SHP77 treated with DMSO at 0.1 percent for 48 hours (cell line): Measurements from ENCODE around the gene TMEM236.

Experiments used
- DNase-seq: peaks from one replicate; lab custom pipeline; 2025; lab: John Stamatoyannopoulos, UW

Gene TMEM236

DNA sequence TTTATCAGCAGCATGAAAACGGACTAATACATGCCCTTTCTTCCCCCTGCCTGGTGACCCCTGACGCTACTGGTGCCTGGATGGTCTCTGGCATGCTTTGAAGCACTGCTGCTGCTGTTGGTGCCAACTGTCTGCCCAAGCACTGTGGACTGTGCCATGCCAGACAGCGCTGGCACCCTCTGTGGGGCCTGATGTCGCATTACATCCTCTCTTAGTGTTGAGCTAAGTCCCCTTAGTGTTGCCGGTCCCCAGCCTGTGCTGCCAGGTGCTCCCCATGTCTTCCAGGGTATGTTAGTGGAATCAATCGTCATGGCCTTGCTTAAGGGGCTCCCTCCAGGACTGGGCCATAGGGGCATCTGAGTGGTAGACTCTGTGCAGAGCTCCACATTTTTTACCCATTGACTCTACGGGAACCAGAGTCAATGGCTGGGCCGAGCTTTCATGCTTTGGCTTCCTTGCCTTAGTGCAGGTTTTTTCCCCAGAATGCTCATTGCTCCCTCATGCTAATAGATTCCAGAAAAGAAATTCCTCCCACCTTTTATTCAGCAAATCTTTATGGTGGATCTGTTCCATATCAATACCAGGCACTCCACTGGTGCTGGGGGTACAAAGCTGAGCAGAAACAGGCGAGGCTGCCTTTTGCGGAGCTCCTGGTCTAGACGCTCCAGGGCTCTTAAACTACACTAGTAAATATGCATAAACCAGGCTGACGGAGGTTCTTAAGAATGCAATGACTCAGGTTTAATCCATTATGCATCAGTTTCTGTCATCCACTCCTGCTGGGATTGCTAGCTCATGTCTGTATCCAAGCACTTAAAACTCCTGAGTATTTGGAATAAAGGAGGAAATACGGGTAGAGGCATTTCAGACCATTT is 35.3 kb downstream of the TMEM236 start:
- DNase-seq = no peak

DNA sequence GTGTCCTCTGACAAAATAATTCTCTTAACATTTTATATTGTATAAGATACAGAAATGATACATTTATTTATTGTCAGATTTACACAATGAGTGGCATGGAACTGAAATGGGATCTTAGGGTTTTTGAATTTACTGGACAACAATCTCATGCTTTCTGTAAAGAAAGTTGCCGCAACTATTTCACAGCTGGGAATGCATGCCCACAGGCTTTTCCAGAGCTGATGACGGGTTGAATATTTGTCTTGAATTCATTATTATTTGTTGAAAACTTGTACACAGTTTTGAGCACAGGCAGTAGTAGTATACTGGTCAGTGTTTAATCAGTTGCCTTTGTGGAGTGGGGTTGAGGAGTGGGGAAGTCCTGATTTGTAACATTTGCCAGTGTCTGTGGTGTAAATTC is 36.6 kb downstream of the TMEM236 start:
- no peak for DNase-seq

- DNase-seq = no peak
Measured at GRCh38 chr10:17789396-17789795, 37.4 kb downstream of the TMEM236 start.

DNA sequence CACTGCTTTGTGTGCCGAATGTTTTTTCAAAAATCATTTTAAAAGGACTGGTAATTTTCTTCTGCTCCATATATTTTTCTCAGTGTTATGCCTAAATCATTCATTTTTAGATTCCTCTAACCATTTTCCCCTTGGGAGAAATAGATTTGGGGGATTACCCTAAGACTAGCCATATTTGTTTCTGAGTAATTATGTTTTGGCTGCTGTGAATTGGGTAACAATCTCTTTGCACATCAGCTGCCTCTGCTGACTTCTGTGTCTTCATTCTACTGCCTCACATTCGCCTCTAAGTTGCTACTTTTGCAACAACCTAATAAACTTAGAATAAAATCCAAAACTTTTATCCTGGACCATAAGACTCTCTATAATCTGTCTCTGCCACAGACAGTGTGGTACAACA is 38.6 kb downstream of the TMEM236 start:
- no peak for DNase-seq

- DNase-seq = no peak
Measured at GRCh38 chr10:17792991-17793390, 41.0 kb downstream of the TMEM236 start.

DNA sequence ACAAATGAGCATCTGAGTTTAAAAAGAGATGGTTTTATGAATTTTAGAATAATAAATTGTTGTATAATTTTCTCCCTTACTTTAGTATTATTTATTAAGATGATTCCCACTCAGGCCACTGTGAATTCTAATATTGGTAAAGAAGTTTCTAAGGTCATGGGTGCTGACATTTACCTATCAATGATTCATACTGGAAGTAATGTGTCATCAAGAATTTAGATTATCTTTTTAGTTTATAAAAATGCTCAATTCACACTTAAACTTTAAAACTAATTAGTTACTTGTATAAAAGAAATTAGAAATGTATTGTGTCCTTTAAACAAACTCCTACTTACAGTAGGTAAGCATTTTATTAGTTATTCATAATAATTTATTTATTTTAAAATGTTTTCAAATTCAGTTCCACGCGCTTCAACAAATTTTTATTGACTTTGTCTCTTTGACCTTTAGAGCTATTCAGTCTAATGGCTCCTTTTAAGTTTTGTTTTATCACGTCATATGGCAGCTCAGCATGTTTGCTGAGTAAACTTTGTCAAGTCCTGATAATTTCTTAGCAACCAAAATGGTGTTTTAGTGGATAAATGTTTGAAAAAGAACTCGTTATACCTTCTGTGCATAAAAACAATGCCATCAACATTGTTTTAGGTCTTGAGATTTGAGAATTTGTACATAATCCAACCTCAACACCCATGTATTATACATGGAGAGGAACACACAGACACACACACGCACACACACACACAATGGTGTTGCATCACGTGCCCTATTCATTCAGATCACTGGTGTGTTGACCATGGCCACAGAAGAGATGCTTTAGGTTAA is 42.0 kb downstream of the TMEM236 start:
- no peak for DNase-seq

- no peak for DNase-seq
Measured at GRCh38 chr10:17795083-17795482, 43.1 kb downstream of the TMEM236 start.

DNA sequence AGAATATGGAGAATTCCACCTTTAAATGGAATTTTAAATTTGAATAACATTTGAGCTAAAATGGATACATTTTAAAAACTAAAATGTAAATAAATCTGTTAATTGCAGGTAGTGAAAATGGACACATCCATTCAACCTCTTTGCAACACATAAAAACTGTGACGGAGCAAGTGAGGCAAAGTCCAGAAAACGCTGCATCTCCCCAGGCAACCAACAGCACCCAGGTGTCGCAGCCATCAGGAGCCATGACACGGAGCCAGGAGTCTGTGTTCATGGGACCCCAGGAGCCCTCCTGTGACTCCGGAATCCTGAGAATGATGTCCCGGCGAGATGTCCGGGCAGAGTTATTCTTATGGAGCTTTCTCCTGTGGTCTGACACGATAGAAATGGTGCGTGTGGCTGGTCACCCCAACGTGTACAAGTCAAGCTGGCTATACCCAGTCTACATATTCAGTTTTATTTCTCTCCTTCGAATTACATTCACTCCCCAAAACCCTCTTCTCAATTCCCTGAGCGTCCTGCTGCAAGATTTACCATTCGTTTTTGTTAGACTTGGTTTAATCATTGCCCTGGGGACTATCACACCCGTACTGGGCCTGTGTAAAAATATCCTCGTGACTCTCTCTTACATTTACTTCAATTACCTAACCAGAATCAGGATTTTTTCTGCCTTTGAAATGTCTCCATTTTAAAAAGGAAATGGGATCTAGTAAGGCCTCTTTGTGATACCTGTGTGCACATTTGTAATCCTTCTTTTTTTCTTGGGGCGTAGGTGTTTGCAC is 44.0 kb downstream of the TMEM236 start:
- no peak for DNase-seq

DNA sequence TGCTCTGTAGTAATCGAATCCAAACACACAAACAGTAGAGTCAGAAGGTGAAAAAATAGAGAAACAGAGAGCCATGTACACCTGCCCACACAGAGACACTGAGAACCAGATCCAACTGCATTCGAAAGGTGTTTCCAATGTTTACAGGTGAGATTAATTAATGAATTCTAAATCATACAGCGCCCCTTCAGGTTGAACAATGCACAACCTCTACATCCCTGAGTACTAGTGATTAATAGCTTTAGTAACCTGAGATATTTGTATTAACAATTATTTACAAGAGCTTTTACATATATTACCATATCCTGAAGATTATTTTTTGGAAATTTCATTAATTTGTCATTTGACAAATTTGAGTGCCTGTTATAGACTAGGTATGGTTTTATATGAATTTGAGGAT is 49.5 kb downstream of the TMEM236 start:
- DNase-seq = no peak

- DNase-seq = no peak
Measured at GRCh38 chr10:17802350-17802749, 50.3 kb downstream of the TMEM236 start.

DNA sequence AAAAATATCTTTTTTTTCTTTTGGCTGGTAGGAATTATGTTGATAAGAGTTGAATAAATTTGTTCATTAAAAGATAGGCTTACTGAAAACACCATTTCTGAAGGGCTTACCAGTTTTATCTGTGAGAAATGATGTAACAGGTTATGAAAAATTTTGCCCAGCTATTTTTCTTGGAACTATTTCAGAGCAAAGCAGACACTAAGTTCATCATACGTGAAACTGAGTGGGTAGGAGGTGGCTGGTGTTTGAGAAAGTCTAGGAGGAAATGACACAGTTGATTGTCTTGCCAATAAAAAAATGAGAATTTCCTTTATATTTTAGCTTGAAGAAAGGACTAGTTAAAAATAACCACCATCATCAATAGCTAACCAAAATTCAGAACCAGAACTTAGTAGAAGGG is 51.0 kb downstream of the TMEM236 start:
- no peak for DNase-seq

- no peak for DNase-seq
Measured at GRCh38 chr10:17805330-17805729, 53.3 kb downstream of the TMEM236 start.

GRCh38 chr10:17805921-17806577 is 54.0 kb downstream of the TMEM236 start:
- no peak for DNase-seq

DNA sequence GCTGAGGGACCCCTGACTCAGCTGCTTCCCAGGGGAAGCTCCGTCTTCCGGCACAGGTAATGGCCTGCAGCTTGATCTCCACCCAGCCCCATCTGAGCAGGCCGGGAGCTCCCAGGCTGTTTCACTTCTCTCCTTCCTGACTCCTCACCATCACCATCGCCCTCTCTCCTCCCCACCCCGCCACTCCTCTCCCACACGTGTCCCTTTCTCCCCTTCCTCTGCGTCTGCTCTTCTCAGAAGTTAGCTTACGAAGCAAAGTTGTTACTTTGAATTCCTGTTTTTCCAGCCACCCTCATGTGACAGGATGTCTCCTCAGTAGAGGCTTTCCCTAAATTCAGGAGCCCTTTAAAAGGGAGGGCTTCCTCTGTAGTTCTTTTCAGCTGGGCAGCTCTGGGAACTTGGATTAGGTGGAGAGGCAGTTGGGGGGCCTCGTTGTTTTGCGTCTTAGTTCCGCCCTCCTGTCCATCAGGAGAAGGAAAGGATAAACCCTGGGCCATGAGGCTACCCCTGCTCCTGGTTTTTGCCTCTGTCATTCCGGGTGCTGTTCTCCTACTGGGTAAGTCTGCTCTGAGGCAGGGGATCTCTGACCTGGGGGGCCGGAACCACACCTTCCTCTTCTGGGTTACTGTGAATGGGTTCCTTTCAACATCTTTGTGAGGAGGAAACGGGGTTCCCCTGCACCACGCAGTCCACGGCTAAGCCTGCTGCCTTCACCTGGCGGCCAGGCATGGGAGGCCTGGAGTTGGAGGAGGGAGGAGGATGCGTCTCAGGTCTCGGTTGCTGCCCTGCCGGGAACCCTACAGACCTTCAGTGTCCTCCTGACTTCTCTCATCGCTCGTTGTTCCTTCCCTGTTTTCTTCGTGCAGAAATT is 57.2 kb downstream of the TMEM236 start, which contains the start of gene MRC1:
TSS of gene MRC1 (plus strand) at position 378 of the 871 bp plus-strand sequence. CDS start at position 496, 118 bp downstream.
- DNase-seq = no peak

GRCh38 chr10:17811146-17811865 is 59.3 kb downstream of the TMEM236 start:
- no peak for DNase-seq

GRCh38 chr10:17814973-17815372 is 63.0 kb downstream of the TMEM236 start:
- no peak for DNase-seq

DNA sequence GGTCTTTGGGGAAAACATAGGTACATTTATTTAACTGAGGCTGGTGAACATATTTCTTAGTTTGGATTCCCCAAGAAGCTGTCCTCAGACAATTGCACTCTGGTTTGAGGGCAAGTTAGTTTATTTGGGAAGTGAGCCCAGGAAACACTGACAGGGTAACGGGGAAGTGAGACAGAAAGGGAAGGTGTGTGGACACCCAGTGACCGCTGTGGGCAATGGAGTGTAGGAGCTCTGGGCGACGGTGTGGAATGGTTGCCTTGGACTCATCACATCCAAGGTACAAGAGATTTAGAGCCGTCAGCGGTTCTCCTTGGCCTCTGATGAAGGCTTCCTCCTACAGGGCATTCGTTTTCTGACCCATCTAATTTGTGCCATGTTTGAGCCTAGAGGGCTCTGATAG is 64.2 kb downstream of the TMEM236 start:
- DNase-seq = no peak

GRCh38 chr10:17817316-17817715 is 65.3 kb downstream of the TMEM236 start:
- DNase-seq = no peak

GRCh38 chr10:17817790-17818189 is 65.8 kb downstream of the TMEM236 start:
- no peak for DNase-seq

- no peak for DNase-seq
Measured at GRCh38 chr10:17819836-17820235, 67.8 kb downstream of the TMEM236 start.
